Natural killer cell (primary cell): ENCODE measurements around the gene LGR6. TPM values are rescaled to one million over a fixed set of nuclear protein-coding genes. Genes with fewer than 3 reads are reported as not detected.

Experiments
- ATAC-seq, 3 donors: fragments of 150-1000 bp in 2 of 3; fragments of 200-7000 bp in 1 of 3; cut with Tn5 transposase; 1 replicate in 1 of 3; 2 replicates in 2 of 3; pipeline ENCODE4 v1.10.0; 2021; ENCODE audit warnings: mild to moderate bottlenecking in 2 of 3, moderate library complexity in 2 of 3
- DNase-seq, 2 donors: peaks; one replicate each; pipeline versions ENCODE4 v3.0.0 to v3.0.0-alpha.2; 2013 to 2021; ENCODE audit warnings: mixed read lengths in 1 of 2
- H3K27ac ChIP-seq: one replicate; pipeline ENCODE4 v1.5.1; 2013; ENCODE audit warnings: mild to moderate bottlenecking, low read length
- H3K27me3 ChIP-seq: one replicate; pipeline ENCODE4 v1.6.1; 2013; ENCODE audit warnings: low read length; ENCODE audit not compliant: control insufficient read depth, insufficient read depth
- H3K36me3 ChIP-seq: one replicate; pipeline ENCODE4 v1.6.1; 2013; ENCODE audit warnings: low read length; ENCODE audit not compliant: control insufficient read depth, insufficient read depth
- H3K4me1 ChIP-seq: one replicate; pipeline ENCODE4 v1.6.1; 2013; ENCODE audit warnings: low read length; ENCODE audit not compliant: control insufficient read depth, insufficient read depth
- H3K4me3 ChIP-seq: one replicate; pipeline ENCODE4 v1.5.1; 2013; ENCODE audit warnings: low read length
- H3K9me3 ChIP-seq: one replicate; pipeline ENCODE4 v1.6.1; 2013; ENCODE audit warnings: low read length; ENCODE audit not compliant: control insufficient read depth, insufficient read depth
- H3K27ac Mint-ChIP-seq, 2 donors: one replicate each; pipeline ENCODE4 v1.8.0; 2022; ENCODE audit warnings: mild to moderate bottlenecking in 2 of 2, mixed read lengths in 2 of 2, moderate library complexity in 1 of 2
- H3K27me3 Mint-ChIP-seq, 2 donors: one replicate each; pipeline ENCODE4 v1.8.0; 2022; ENCODE audit warnings: low read depth in 2 of 2, mixed read lengths in 2 of 2
- H3K36me3 Mint-ChIP-seq: one replicate; pipeline ENCODE4 v1.8.0; 2022; ENCODE audit warnings: mixed read lengths
- H3K4me1 Mint-ChIP-seq, 2 donors: one replicate each; pipeline ENCODE4 v1.8.0; 2022; ENCODE audit warnings: mixed read lengths in 2 of 2
- H3K4me3 Mint-ChIP-seq: one replicate; pipeline ENCODE4 v1.8.0; 2022; ENCODE audit warnings: mild to moderate bottlenecking, moderate library complexity, mixed read lengths
- H3K9me3 Mint-ChIP-seq, 2 donors: one replicate each; pipeline ENCODE4 v1.8.0; 2022; ENCODE audit warnings: mixed read lengths in 2 of 2
- WGBS: methylation state at CpG from one replicate; pipeline ENCODE4 v1.1.7; 2013; ENCODE audit warnings: missing lambda C conversion rate; ENCODE audit not compliant: insufficient coverage; 5-methylcytosine and 5-hydroxymethylcytosine counted together
- intact Hi-C: fragments of 100-400 bp; cut with micrococcal nuclease; formaldehyde crosslinking; loops from one replicate; pipeline ENCODE4 v1.14.2; 2022
- total RNA-seq, 4 donors: library from RNA; stranded (reverse); fragments of 120-200 nt in 1 of 4; gene quantifications; one replicate each; pipeline versions ENCODE4 v1.2.3 to v1.2.4, GENCODE V29; 2013 to 2022
- TF ChIP-seq, protein P1 (sequence below): fragments of 200-600 bp; IDR thresholded peaks from one replicate; pipeline ENCODE4 v1.8.0; 2022; ENCODE audit warnings: antibody characterized with exemption

The LGR6 gene
- total RNA-seq, 3 donors from 2014 or later (not counting 1 experiment from before 2014, with no cell fraction given), result 58.3 to 65.2 (median 60.9) TPM

DNA sequence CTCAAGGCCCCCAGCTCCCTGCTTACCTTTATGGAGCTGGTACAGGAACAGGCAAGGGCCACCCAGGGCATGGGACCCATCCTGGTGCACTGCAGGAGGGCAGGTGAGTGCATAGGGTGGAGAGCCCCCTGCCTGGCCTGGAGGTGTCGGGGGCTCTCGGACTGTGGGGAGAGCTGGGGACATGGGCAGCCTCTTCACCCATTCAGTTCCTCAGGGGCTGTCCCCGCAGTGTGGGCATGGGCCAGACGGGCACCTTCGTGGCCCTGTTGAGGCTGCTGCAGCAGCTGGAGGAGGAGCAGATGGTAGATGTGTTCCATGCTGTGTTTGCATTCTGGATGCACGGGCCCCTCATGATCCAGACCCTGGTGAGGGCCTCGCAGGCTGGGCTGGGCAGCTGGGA is 7.3 kb upstream of the LGR6 start:
- Mint-ChIP-seq H3K4me1 (peaks cover 0 to 15% of the 10 kb centered on the region in 2 donors), H3K27me3 (peaks cover 0 to 9% of the 10 kb centered on the region in 2 donors), H3K36me3 (no peaks in the 10 kb centered on the region), H3K27ac (no peak overlapping the region), H3K9me3 (no peaks in the 10 kb centered on the region), H3K4me3 (no peak overlapping the region)
- H3K27me3 ChIP-seq, result no peaks in the 10 kb centered on the region
- intact Hi-C loops, result no loop called here
- ATAC-seq (no peak), DNase-seq (no peak)
- H3K4me1 ChIP-seq, result peaks cover 7% of the 10 kb centered on the region
- WGBS, result 87% methylated on average over 7 of the region's 7 CpGs
- H3K9me3 ChIP-seq, result no peaks in the 10 kb centered on the region
- H3K4me3 ChIP-seq, result no peak overlapping the region
- TF ChIP-seq, protein P1, sequence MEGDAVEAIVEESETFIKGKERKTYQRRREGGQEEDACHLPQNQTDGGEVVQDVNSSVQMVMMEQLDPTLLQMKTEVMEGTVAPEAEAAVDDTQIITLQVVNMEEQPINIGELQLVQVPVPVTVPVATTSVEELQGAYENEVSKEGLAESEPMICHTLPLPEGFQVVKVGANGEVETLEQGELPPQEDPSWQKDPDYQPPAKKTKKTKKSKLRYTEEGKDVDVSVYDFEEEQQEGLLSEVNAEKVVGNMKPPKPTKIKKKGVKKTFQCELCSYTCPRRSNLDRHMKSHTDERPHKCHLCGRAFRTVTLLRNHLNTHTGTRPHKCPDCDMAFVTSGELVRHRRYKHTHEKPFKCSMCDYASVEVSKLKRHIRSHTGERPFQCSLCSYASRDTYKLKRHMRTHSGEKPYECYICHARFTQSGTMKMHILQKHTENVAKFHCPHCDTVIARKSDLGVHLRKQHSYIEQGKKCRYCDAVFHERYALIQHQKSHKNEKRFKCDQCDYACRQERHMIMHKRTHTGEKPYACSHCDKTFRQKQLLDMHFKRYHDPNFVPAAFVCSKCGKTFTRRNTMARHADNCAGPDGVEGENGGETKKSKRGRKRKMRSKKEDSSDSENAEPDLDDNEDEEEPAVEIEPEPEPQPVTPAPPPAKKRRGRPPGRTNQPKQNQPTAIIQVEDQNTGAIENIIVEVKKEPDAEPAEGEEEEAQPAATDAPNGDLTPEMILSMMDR, result no peak
- no peaks in the 10 kb centered on the region for H3K36me3 ChIP-seq
- no peak overlapping the region for H3K27ac ChIP-seq

GRCh38 chr1:202187041-202187671 is 6.4 kb upstream of the LGR6 start:
- Histone ChIP-seq H3K36me3 (no peaks in the 10 kb centered on the region), H3K27me3 (no peaks in the 10 kb centered on the region), H3K9me3 (no peaks in the 10 kb centered on the region), H3K4me1 (peaks cover 7% of the 10 kb centered on the region), H3K27ac (no peak overlapping the region), H3K4me3 (no peak overlapping the region)
- no peak for ATAC-seq
- Mint-ChIP-seq H3K27ac (no peak overlapping the region), H3K4me3 (no peak overlapping the region), H3K27me3 (peaks cover 0 to 9% of the 10 kb centered on the region in 2 donors), H3K4me1 (peaks cover 0 to 15% of the 10 kb centered on the region in 2 donors), H3K36me3 (no peaks in the 10 kb centered on the region), H3K9me3 (no peaks in the 10 kb centered on the region)
- intact Hi-C loops, result no loop called here
- TF ChIP-seq, protein P1, result no peak
- 74% methylated on average over 8 of the region's 8 CpGs for WGBS
- DNase-seq, result no peak

DNA sequence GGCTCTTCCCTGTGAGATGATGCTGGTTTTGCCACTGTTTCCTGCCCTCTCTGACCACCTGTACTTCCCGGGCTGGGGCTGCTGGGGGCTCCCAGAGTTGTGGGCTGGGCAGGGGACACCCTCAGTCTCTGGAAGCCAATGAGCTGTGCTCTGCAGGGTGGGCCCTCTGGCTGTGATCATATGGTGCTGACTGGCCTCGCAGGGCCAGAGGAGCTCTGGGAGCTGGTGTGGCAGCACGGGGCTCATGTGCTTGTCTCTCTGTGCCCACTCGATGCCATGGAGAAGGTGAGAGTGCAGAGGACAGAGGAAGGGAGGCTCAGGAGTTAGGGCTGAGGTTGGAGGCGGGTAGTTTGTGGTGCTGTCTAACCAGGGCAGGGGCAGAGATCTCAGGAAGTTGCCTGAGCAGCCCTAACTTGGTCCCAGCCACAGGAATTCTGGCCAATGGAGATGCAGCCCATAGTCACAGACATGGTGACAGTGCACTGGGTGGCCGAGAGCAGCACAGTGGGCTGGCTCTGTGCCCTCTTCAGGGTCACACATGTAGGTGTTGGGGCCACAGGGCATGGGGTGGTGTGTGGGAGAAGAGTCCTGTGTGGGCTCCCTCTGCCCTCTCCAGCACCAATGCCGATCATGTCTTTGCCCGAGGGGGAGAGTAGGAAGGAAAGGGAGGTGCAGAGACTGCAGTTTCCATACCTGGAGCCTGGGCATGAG is 5.7 kb upstream of the LGR6 start:
- TF ChIP-seq, protein P1, result no peak
- Histone ChIP-seq H3K9me3 (no peaks in the 10 kb centered on the region), H3K36me3 (no peaks in the 10 kb centered on the region), H3K27me3 (peaks cover 1% of the 10 kb centered on the region), H3K4me1 (peaks cover 10% of the 10 kb centered on the region), H3K27ac (no peak overlapping the region), H3K4me3 (no peak overlapping the region)
- Mint-ChIP-seq H3K4me1 (peaks cover 0 to 15% of the 10 kb centered on the region in 2 donors), H3K9me3 (no peaks in the 10 kb centered on the region), H3K4me3 (no peak overlapping the region), H3K36me3 (no peaks in the 10 kb centered on the region), H3K27me3 (peaks cover 0 to 9% of the 10 kb centered on the region in 2 donors), H3K27ac (no peak overlapping the region)
- WGBS, result 77% methylated on average over 8 of the region's 8 CpGs
- intact Hi-C loops, result no loop called here
- ATAC-seq (no peak), DNase-seq (no peak)
